ENCODE results near the gene PTPRN2. TPM values are rescaled to one million over a fixed set of nuclear protein-coding genes. Genes with fewer than 3 reads are reported as not detected.
"Not testable (repeated sequence)": the region's sequence is repeated elsewhere in the genome, so short reads cannot be mapped to it uniquely, and the experiment has no call there.

Gene PTPRN2
- total and polyA plus RNA-seq, 3 experiments from 2014 or later: 0.33 to 1.2 (median 0.42) TPM

GRCh38 chr7:158468181-158468580, 119.4 kb downstream of the PTPRN2 start:
- Histone ChIP-seq H3K4me3 (ENCODE audit: low read length) (no peak overlapping the region), H3K9me3 (ENCODE audit: low read length) (no peaks in the 10 kb centered on the region), H3K4me1 (ENCODE audit: insufficient read depth, low read length) (no peaks in the 10 kb centered on the region), H3K27me3 (ENCODE audit: insufficient read depth, low read length, poor library complexity, severe bottlenecking) (no peaks in the 10 kb centered on the region), H3K36me3 (ENCODE audit: insufficient read depth, low read length) (no peaks in the 10 kb centered on the region), H3K27ac (ENCODE audit: low read depth, low read length) (no peak overlapping the region)
- H3K27me3 Mint-ChIP-seq: peaks cover 6 to 33% of the 10 kb centered on the region in 2 donors
- ChIA-PET CTCF (no interaction called here), POLR2A (no interaction called here)
- no peak overlapping the region for H3K4me3 Mint-ChIP-seq
- no peak for DNase-seq
- H3K27ac Mint-ChIP-seq: no peak overlapping the region
- H3K4me1 Mint-ChIP-seq: no peaks in the 10 kb centered on the region
- H3K9me3 Mint-ChIP-seq: peaks cover 0 to 3% (median 3%) of the 10 kb centered on the region in 5 donors
- H3K36me3 Mint-ChIP-seq: no peaks in the 10 kb centered on the region

GRCh38 chr7:158467562-158467961, 120.1 kb downstream of the PTPRN2 start:
- H3K27me3 ChIP-seq (ENCODE audit: insufficient read depth, low read length, poor library complexity, severe bottlenecking): no peaks in the 10 kb centered on the region
- no peak overlapping the region for H3K27ac Mint-ChIP-seq
- no peaks in the 10 kb centered on the region for H3K36me3 ChIP-seq (ENCODE audit: insufficient read depth, low read length)
- peaks cover 0 to 3% (median 3%) of the 10 kb centered on the region in 5 donors for H3K9me3 Mint-ChIP-seq
- H3K27ac ChIP-seq (ENCODE audit: low read depth, low read length): no peak overlapping the region
- H3K4me3 Mint-ChIP-seq: no peak overlapping the region
- no peaks in the 10 kb centered on the region for H3K4me1 Mint-ChIP-seq
- H3K4me3 ChIP-seq (ENCODE audit: low read length): no peak overlapping the region
- no peaks in the 10 kb centered on the region for H3K36me3 Mint-ChIP-seq
- H3K27me3 Mint-ChIP-seq: peaks cover 6 to 29% of the 10 kb centered on the region in 2 donors
- no peak for DNase-seq
- POLR2A ChIA-PET: no interaction called here
- CTCF ChIA-PET: no interaction called here
- H3K9me3 ChIP-seq (ENCODE audit: low read length): no peaks in the 10 kb centered on the region
- H3K4me1 ChIP-seq (ENCODE audit: insufficient read depth, low read length): no peaks in the 10 kb centered on the region

- POLR2A ChIA-PET: no interaction called here
- no peaks in the 10 kb centered on the region for H3K4me1 Mint-ChIP-seq
- no peaks in the 10 kb centered on the region for H3K36me3 Mint-ChIP-seq
Observed at GRCh38 chr7:158463317-158463716, 124.3 kb downstream of the PTPRN2 start.

GRCh38 chr7:158461824-158462223, 125.8 kb downstream of the PTPRN2 start:
- Mint-ChIP-seq H3K27ac (no peak overlapping the region), H3K4me1 (no peaks in the 10 kb centered on the region), H3K27me3 (no peaks in the 10 kb centered on the region), H3K36me3 (no peaks in the 10 kb centered on the region), H3K9me3 (peaks cover 0 to 3% (median 3%) of the 10 kb centered on the region in 5 donors), H3K4me3 (no peak overlapping the region)
- POLR2A ChIA-PET: no interaction called here
- Histone ChIP-seq H3K4me1 (ENCODE audit: insufficient read depth, low read length) (no peaks in the 10 kb centered on the region), H3K27ac (ENCODE audit: low read depth, low read length) (no peak overlapping the region), H3K27me3 (ENCODE audit: insufficient read depth, low read length, poor library complexity, severe bottlenecking) (no peaks in the 10 kb centered on the region), H3K9me3 (ENCODE audit: low read length) (no peaks in the 10 kb centered on the region), H3K36me3 (ENCODE audit: insufficient read depth, low read length) (no peaks in the 10 kb centered on the region), H3K4me3 (ENCODE audit: low read length) (no peak overlapping the region)
- CTCF ChIA-PET: no interaction called here
- DNase-seq: no peak

More at GRCh38 chr7:158463317-158463716, 124.3 kb downstream of the PTPRN2 start:
- Histone ChIP-seq H3K27ac (ENCODE audit: low read depth, low read length) (no peak overlapping the region), H3K9me3 (ENCODE audit: low read length) (no peaks in the 10 kb centered on the region), H3K36me3 (ENCODE audit: insufficient read depth, low read length) (no peaks in the 10 kb centered on the region), H3K4me3 (ENCODE audit: low read length) (no peak overlapping the region), H3K27me3 (ENCODE audit: insufficient read depth, low read length, poor library complexity, severe bottlenecking) (no peaks in the 10 kb centered on the region), H3K4me1 (ENCODE audit: insufficient read depth, low read length) (no peaks in the 10 kb centered on the region)
- Mint-ChIP-seq H3K4me3 (no peak overlapping the region), H3K27ac (no peak overlapping the region), H3K9me3 (peaks cover 0 to 3% (median 3%) of the 10 kb centered on the region in 5 donors), H3K27me3 (peaks cover under 1 to 10% of the 10 kb centered on the region in 2 donors)
- DNase-seq: no peak
- CTCF ChIA-PET: no interaction called here

GRCh38 chr7:158460665-158461064, 127.0 kb downstream of the PTPRN2 start:
- no peaks in the 10 kb centered on the region for H3K27me3 ChIP-seq (ENCODE audit: insufficient read depth, low read length, poor library complexity, severe bottlenecking)
- H3K36me3 ChIP-seq (ENCODE audit: insufficient read depth, low read length): no peaks in the 10 kb centered on the region
- no peaks in the 10 kb centered on the region for H3K4me1 Mint-ChIP-seq
- no peaks in the 10 kb centered on the region for H3K4me1 ChIP-seq (ENCODE audit: insufficient read depth, low read length)
- no peak overlapping the region for H3K4me3 ChIP-seq (ENCODE audit: low read length)
- no peak overlapping the region for H3K4me3 Mint-ChIP-seq
- CTCF ChIA-PET: no interaction called here
- H3K27ac Mint-ChIP-seq: no peak overlapping the region
- no peak overlapping the region for H3K27ac ChIP-seq (ENCODE audit: low read depth, low read length)
- peaks cover 0 to 3% (median 2%) of the 10 kb centered on the region in 5 donors for H3K9me3 Mint-ChIP-seq
- POLR2A ChIA-PET: no interaction called here
- no peak for DNase-seq
- peaks cover 0 to 2% of the 10 kb centered on the region in 2 donors for H3K27me3 Mint-ChIP-seq
- peaks cover 0 to 1% (median 0%) of the 10 kb centered on the region in 3 donors for H3K36me3 Mint-ChIP-seq
- H3K9me3 ChIP-seq (ENCODE audit: low read length): no peaks in the 10 kb centered on the region

- Histone ChIP-seq H3K4me1 (ENCODE audit: insufficient read depth, low read length) (no peaks in the 10 kb centered on the region), H3K4me3 (ENCODE audit: low read length) (no peak overlapping the region), H3K9me3 (ENCODE audit: low read length) (no peaks in the 10 kb centered on the region), H3K27ac (ENCODE audit: low read depth, low read length) (no peak overlapping the region), H3K36me3 (ENCODE audit: insufficient read depth, low read length) (no peaks in the 10 kb centered on the region), H3K27me3 (ENCODE audit: insufficient read depth, low read length, poor library complexity, severe bottlenecking) (no peaks in the 10 kb centered on the region)
- ChIA-PET CTCF (no interaction called here), POLR2A (no interaction called here)
- Mint-ChIP-seq H3K9me3 (peaks cover 0 to 3% (median 0%) of the 10 kb centered on the region in 5 donors), H3K4me3 (no peak overlapping the region), H3K27me3 (peaks cover 0 to 2% of the 10 kb centered on the region in 2 donors), H3K4me1 (no peaks in the 10 kb centered on the region), H3K27ac (no peak overlapping the region), H3K36me3 (peaks cover 0 to 1% (median 0%) of the 10 kb centered on the region in 3 donors)
- DNase-seq: no peak
Observed at GRCh38 chr7:158458716-158459282, 128.8 kb downstream of the PTPRN2 start.

GRCh38 chr7:158458096-158458495, 129.5 kb downstream of the PTPRN2 start:
- H3K9me3 Mint-ChIP-seq: no peaks in the 10 kb centered on the region
- H3K27ac ChIP-seq (ENCODE audit: low read depth, low read length): no peak overlapping the region
- DNase-seq: peak in 1 of 5 donors; percentile 12
- H3K9me3 ChIP-seq (ENCODE audit: low read length): no peaks in the 10 kb centered on the region
- ChIA-PET POLR2A (no interaction called here), CTCF (no interaction called here)
- H3K27me3 Mint-ChIP-seq: peaks cover 0 to 2% of the 10 kb centered on the region in 2 donors
- H3K36me3 Mint-ChIP-seq: peaks cover 0 to 1% (median 0%) of the 10 kb centered on the region in 3 donors
- no peaks in the 10 kb centered on the region for H3K4me1 ChIP-seq (ENCODE audit: insufficient read depth, low read length)
- H3K4me3 Mint-ChIP-seq: no peak overlapping the region
- no peaks in the 10 kb centered on the region for H3K4me1 Mint-ChIP-seq
- no peak overlapping the region for H3K27ac Mint-ChIP-seq
- no peak overlapping the region for H3K4me3 ChIP-seq (ENCODE audit: low read length)
- H3K36me3 ChIP-seq (ENCODE audit: insufficient read depth, low read length): no peaks in the 10 kb centered on the region
- no peaks in the 10 kb centered on the region for H3K27me3 ChIP-seq (ENCODE audit: insufficient read depth, low read length, poor library complexity, severe bottlenecking)

- H3K27ac ChIP-seq (ENCODE audit: low read depth, low read length); H3K4me3 Mint-ChIP-seq; H3K4me1 ChIP-seq (ENCODE audit: insufficient read depth, low read length); H3K27me3 ChIP-seq (ENCODE audit: insufficient read depth, low read length, poor library complexity, severe bottlenecking); POLR2A ChIA-PET; H3K36me3 ChIP-seq (ENCODE audit: insufficient read depth, low read length); CTCF ChIA-PET; H3K9me3 Mint-ChIP-seq; H3K9me3 ChIP-seq (ENCODE audit: low read length); H3K36me3 Mint-ChIP-seq; H3K27ac Mint-ChIP-seq; H3K27me3 Mint-ChIP-seq; H3K4me1 Mint-ChIP-seq; H3K4me3 ChIP-seq (ENCODE audit: low read length): not testable (repeated sequence)
- DNase-seq: peak in 1 of 5 donors; percentile 19
Observed at GRCh38 chr7:158457586-158457985, 130.0 kb downstream of the PTPRN2 start.

Measured in CD8-positive, alpha-beta memory T cell (primary cell).